Mammary epithelial cell (primary cell): ENCODE measurements around the gene PLPPR3.

Experiments used
- EZH2 ChIP-seq: IDR thresholded peaks from 2 replicates; pipeline ENCODE4 v1.6.1; 2012; ENCODE audit warnings: low read length, inconsistent platforms, borderline replicate concordance
- TF ChIP-seq, protein P1 (sequence below), 2 donors: IDR thresholded peaks in 1 of 2; conservative IDR thresholded peaks in 1 of 2; 2 replicates each; pipeline ENCODE4 v1.5.1; 2011 to 2012; ENCODE audit warnings: inconsistent platforms in 2 of 2, low read length in 2 of 2, mild to moderate bottlenecking in 2 of 2, control low read depth in 1 of 2, low read depth in 1 of 2; ENCODE audit not compliant: insufficient read depth in 1 of 2; ENCODE audit errors: extremely low read depth in 1 of 2

DNA sequence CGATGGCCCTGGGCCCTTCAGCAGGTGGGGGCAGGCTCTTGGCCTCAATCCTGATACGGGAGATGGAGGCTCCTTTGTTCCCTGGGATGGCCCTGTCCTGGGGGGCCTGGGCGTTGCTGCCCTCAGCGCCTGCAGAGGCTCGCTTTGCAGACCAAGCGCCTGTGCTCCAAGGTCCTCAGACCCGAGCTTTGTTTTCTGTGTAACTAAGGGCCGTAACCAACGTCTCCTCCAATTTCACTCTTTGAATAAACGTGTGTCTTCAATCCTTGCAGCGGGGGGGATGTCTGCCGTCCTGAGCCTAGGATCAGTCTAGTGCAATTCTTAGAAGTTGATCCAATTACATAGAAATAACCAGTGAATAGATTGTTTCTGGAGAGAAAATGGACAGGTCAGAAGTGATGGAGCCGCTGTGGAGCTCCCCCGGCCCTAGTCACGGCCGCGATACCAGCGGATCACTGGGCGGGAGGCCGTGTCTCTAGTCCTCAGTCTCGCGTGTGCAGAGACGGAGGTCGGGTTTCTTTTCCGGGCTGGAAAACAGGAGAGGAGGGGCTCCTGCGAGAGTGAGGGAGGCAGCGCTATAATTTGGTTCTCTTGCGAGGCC is 19.2 kb downstream of the PLPPR3 start:
- TF ChIP-seq, protein P1, sequence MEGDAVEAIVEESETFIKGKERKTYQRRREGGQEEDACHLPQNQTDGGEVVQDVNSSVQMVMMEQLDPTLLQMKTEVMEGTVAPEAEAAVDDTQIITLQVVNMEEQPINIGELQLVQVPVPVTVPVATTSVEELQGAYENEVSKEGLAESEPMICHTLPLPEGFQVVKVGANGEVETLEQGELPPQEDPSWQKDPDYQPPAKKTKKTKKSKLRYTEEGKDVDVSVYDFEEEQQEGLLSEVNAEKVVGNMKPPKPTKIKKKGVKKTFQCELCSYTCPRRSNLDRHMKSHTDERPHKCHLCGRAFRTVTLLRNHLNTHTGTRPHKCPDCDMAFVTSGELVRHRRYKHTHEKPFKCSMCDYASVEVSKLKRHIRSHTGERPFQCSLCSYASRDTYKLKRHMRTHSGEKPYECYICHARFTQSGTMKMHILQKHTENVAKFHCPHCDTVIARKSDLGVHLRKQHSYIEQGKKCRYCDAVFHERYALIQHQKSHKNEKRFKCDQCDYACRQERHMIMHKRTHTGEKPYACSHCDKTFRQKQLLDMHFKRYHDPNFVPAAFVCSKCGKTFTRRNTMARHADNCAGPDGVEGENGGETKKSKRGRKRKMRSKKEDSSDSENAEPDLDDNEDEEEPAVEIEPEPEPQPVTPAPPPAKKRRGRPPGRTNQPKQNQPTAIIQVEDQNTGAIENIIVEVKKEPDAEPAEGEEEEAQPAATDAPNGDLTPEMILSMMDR (conservative IDR thresholded peaks at IDR 0.05 in 1 of 2, IDR thresholded peaks at IDR 0.05 in 1 of 2; ENCODE audit: extremely low read depth in 1 of 2, insufficient read depth in 1 of 2, low read depth in 1 of 2, low read length in 2 of 2) = no peak
- no peak for TF ChIP-seq EZH2
